Measurements from ENCODE around the gene NFATC1.

Gene NFATC1

GRCh38 chr18:79420033-79420745, 24.5 kb downstream of the NFATC1 start:
- Histone ChIP-seq H3K4me1 (ENCODE audit: control insufficient read depth, insufficient read depth, low read length, poor library complexity, severe bottlenecking) (peaks cover 8% of the 10 kb centered on the region), H3K4me3 (ENCODE audit: insufficient read depth, low read depth, low read length, poor library complexity, severe bottlenecking) (no peak overlapping the region), H3K9me3 (ENCODE audit: control insufficient read depth, low read length) (no peaks in the 10 kb centered on the region), H3K36me3 (ENCODE audit: control insufficient read depth, insufficient read depth, low read length) (peaks cover 23% of the 10 kb centered on the region), H3K27ac (ENCODE audit: insufficient read depth, low read length, poor library complexity, severe bottlenecking) (no peak overlapping the region), H3K27me3 (replicated peaks; ENCODE audit: control insufficient read depth, insufficient read depth, low read length, poor library complexity, severe bottlenecking) (no peaks in the 10 kb centered on the region)
- DNase-seq = no peak

GRCh38 chr18:79421275-79421857, 25.6 kb downstream of the NFATC1 start:
- no peak overlapping the region for H3K4me3 ChIP-seq (ENCODE audit: insufficient read depth, low read depth, low read length, poor library complexity, severe bottlenecking)
- no peaks in the 10 kb centered on the region for H3K27me3 ChIP-seq (replicated peaks; ENCODE audit: control insufficient read depth, insufficient read depth, low read length, poor library complexity, severe bottlenecking)
- no peaks in the 10 kb centered on the region for H3K9me3 ChIP-seq (ENCODE audit: control insufficient read depth, low read length)
- peaks cover 5% of the 10 kb centered on the region for H3K4me1 ChIP-seq (ENCODE audit: control insufficient read depth, insufficient read depth, low read length, poor library complexity, severe bottlenecking)
- DNase-seq = no peak
- no peak overlapping the region for H3K27ac ChIP-seq (ENCODE audit: insufficient read depth, low read length, poor library complexity, severe bottlenecking)
- peaks cover 32% of the 10 kb centered on the region for H3K36me3 ChIP-seq (ENCODE audit: control insufficient read depth, insufficient read depth, low read length)

- no peak for DNase-seq
- H3K4me3 ChIP-seq (ENCODE audit: insufficient read depth, low read depth, low read length, poor library complexity, severe bottlenecking) = no peak overlapping the region
- H3K27me3 ChIP-seq (replicated peaks; ENCODE audit: control insufficient read depth, insufficient read depth, low read length, poor library complexity, severe bottlenecking) = no peaks in the 10 kb centered on the region
- peaks cover 34% of the 10 kb centered on the region for H3K36me3 ChIP-seq (ENCODE audit: control insufficient read depth, insufficient read depth, low read length)
- H3K27ac ChIP-seq (ENCODE audit: insufficient read depth, low read length, poor library complexity, severe bottlenecking) = no peak overlapping the region
- H3K4me1 ChIP-seq (ENCODE audit: control insufficient read depth, insufficient read depth, low read length, poor library complexity, severe bottlenecking) = no peaks in the 10 kb centered on the region
- no peaks in the 10 kb centered on the region for H3K9me3 ChIP-seq (ENCODE audit: control insufficient read depth, low read length)
Observed at GRCh38 chr18:79422022-79422782, 26.5 kb downstream of the NFATC1 start.

GRCh38 chr18:79422783-79423165, 27.0 kb downstream of the NFATC1 start:
- Histone ChIP-seq H3K36me3 (ENCODE audit: control insufficient read depth, insufficient read depth, low read length) (peaks cover 34% of the 10 kb centered on the region), H3K9me3 (ENCODE audit: control insufficient read depth, low read length) (no peaks in the 10 kb centered on the region), H3K27me3 (replicated peaks; ENCODE audit: control insufficient read depth, insufficient read depth, low read length, poor library complexity, severe bottlenecking) (no peaks in the 10 kb centered on the region), H3K4me1 (ENCODE audit: control insufficient read depth, insufficient read depth, low read length, poor library complexity, severe bottlenecking) (no peaks in the 10 kb centered on the region), H3K27ac (ENCODE audit: insufficient read depth, low read length, poor library complexity, severe bottlenecking) (no peak overlapping the region), H3K4me3 (ENCODE audit: insufficient read depth, low read depth, low read length, poor library complexity, severe bottlenecking) (no peak overlapping the region)
- DNase-seq = no peak

GRCh38 chr18:79423211-79424007, 27.7 kb downstream of the NFATC1 start:
- H3K27me3 ChIP-seq (replicated peaks; ENCODE audit: control insufficient read depth, insufficient read depth, low read length, poor library complexity, severe bottlenecking) = no peaks in the 10 kb centered on the region
- H3K9me3 ChIP-seq (ENCODE audit: control insufficient read depth, low read length) = no peaks in the 10 kb centered on the region
- H3K27ac ChIP-seq (ENCODE audit: insufficient read depth, low read length, poor library complexity, severe bottlenecking) = no peak overlapping the region
- no peak for DNase-seq
- no peak overlapping the region for H3K4me3 ChIP-seq (ENCODE audit: insufficient read depth, low read depth, low read length, poor library complexity, severe bottlenecking)
- no peaks in the 10 kb centered on the region for H3K4me1 ChIP-seq (ENCODE audit: control insufficient read depth, insufficient read depth, low read length, poor library complexity, severe bottlenecking)
- H3K36me3 ChIP-seq (ENCODE audit: control insufficient read depth, insufficient read depth, low read length) = peaks cover 30% of the 10 kb centered on the region

GRCh38 chr18:79424008-79424565, 28.4 kb downstream of the NFATC1 start:
- Histone ChIP-seq H3K36me3 (ENCODE audit: control insufficient read depth, insufficient read depth, low read length) (peaks cover 27% of the 10 kb centered on the region), H3K4me3 (ENCODE audit: insufficient read depth, low read depth, low read length, poor library complexity, severe bottlenecking) (no peak overlapping the region), H3K4me1 (ENCODE audit: control insufficient read depth, insufficient read depth, low read length, poor library complexity, severe bottlenecking) (no peaks in the 10 kb centered on the region), H3K27ac (ENCODE audit: insufficient read depth, low read length, poor library complexity, severe bottlenecking) (no peak overlapping the region), H3K27me3 (replicated peaks; ENCODE audit: control insufficient read depth, insufficient read depth, low read length, poor library complexity, severe bottlenecking) (no peaks in the 10 kb centered on the region), H3K9me3 (ENCODE audit: control insufficient read depth, low read length) (no peaks in the 10 kb centered on the region)
- no peak for DNase-seq

- peaks cover 27% of the 10 kb centered on the region for H3K36me3 ChIP-seq (ENCODE audit: control insufficient read depth, insufficient read depth, low read length)
- H3K4me1 ChIP-seq (ENCODE audit: control insufficient read depth, insufficient read depth, low read length, poor library complexity, severe bottlenecking) = no peaks in the 10 kb centered on the region
- no peak overlapping the region for H3K4me3 ChIP-seq (ENCODE audit: insufficient read depth, low read depth, low read length, poor library complexity, severe bottlenecking)
- DNase-seq = no peak
- H3K27ac ChIP-seq (ENCODE audit: insufficient read depth, low read length, poor library complexity, severe bottlenecking) = no peak overlapping the region
- H3K9me3 ChIP-seq (ENCODE audit: control insufficient read depth, low read length) = no peaks in the 10 kb centered on the region
- no peaks in the 10 kb centered on the region for H3K27me3 ChIP-seq (replicated peaks; ENCODE audit: control insufficient read depth, insufficient read depth, low read length, poor library complexity, severe bottlenecking)
Observed at GRCh38 chr18:79424880-79425568, 29.3 kb downstream of the NFATC1 start.

- no peaks in the 10 kb centered on the region for H3K4me1 ChIP-seq (ENCODE audit: control insufficient read depth, insufficient read depth, low read length, poor library complexity, severe bottlenecking)
- H3K27ac ChIP-seq (ENCODE audit: insufficient read depth, low read length, poor library complexity, severe bottlenecking) = no peak overlapping the region
- H3K36me3 ChIP-seq (ENCODE audit: control insufficient read depth, insufficient read depth, low read length) = peaks cover 26% of the 10 kb centered on the region
- H3K4me3 ChIP-seq (ENCODE audit: insufficient read depth, low read depth, low read length, poor library complexity, severe bottlenecking) = no peak overlapping the region
- DNase-seq = no peak
- no peaks in the 10 kb centered on the region for H3K27me3 ChIP-seq (replicated peaks; ENCODE audit: control insufficient read depth, insufficient read depth, low read length, poor library complexity, severe bottlenecking)
- no peaks in the 10 kb centered on the region for H3K9me3 ChIP-seq (ENCODE audit: control insufficient read depth, low read length)
Observed at GRCh38 chr18:79425569-79425886, 29.8 kb downstream of the NFATC1 start.
